ENCODE measurements around the gene TFDP2. TPM values are rescaled to one million over a fixed set of nuclear protein-coding genes. Genes with fewer than 3 reads are reported as not detected.

TFDP2 gene
- total RNA-seq, 1 experiment from 2014 or later, result 55.4 TPM

DNA sequence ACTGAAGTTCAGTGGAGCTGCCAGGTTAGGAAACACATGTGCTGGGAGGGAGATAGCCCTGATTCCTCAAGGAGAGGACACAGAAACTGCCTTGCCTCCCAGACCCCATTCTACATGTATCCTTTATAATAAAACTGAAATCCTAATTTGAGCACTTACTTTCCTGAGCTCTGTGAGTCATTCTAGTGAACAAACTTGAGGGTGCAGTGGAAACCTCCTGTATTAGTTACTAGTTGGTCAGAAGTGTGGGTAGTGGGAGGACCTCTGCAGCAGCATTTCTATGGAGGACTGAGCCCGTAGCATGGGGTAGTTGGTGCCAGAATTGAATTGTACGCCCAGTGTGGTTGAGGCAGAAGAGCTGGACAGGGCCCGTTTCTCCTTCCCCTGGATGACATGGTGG is 249.0 kb downstream of the TFDP2 start:
- peaks cover 95% of the 10 kb centered on the region for H3K79me2 ChIP-seq (ENCODE audit: insufficient read depth, low read length)
- H3K27me3 ChIP-seq (ENCODE audit: insufficient read depth, low read length), result no peaks in the 10 kb centered on the region
- RAD21 ChIA-PET (ENCODE audit: low non-redundant PET in 1 of 2, low total read pairs in 2 of 2, uncharacterized antibody in 2 of 2, unreplicated experiment in 2 of 2), result no interaction called here
- peaks cover 4 to 10% of the 10 kb centered on the region in 2 experiments; a peak in 1 of 4 replicates for H3K9me3 ChIP-seq (ENCODE audit: control insufficient read depth in 1 of 2, insufficient read depth in 1 of 2, low read depth in 1 of 2, low read length in 2 of 2)
- peaks cover 8 to 29% of the 10 kb centered on the region in 2 experiments; a peak in 2 of 4 replicates for H3K36me3 ChIP-seq (ENCODE audit: control insufficient read depth in 1 of 2, insufficient read depth in 2 of 2, low read length in 2 of 2)
- POLR2A ChIA-PET, result no interaction called here
- TF ChIP-seq ELF1 (IDR thresholded peaks at IDR 0.05; ENCODE audit: borderline replicate concordance, low read depth), result no peak
- no peak for TF ChIP-seq ZFX (IDR thresholded peaks at IDR 0.05)
- no peak for TF ChIP-seq POLR2A (IDR thresholded peaks at IDR 0.05; ENCODE audit: borderline replicate concordance, extremely low read depth, insufficient read depth, insufficient read length)
- TF ChIP-seq ZNF274 (IDR thresholded peaks at IDR 0.05; ENCODE audit: low read depth, low read length), result no peak
- no peak for TF ChIP-seq JUND (IDR thresholded peaks at IDR 0.05)
- no peak for TF ChIP-seq ZBTB33 (IDR thresholded peaks at IDR 0.05; ENCODE audit: extremely low read depth, insufficient replicate concordance, low read length)
- no peak for TF ChIP-seq YY1 (IDR thresholded peaks at IDR 0.05; ENCODE audit: extremely low read depth, insufficient replicate concordance, low read depth, low read length)
- TF ChIP-seq SP1 (IDR thresholded peaks at IDR 0.05; ENCODE audit: low read depth), result no peak
- no peak for TF ChIP-seq RAD21 (IDR thresholded peaks at IDR 0.05; ENCODE audit: low read depth)
- no peak for TF ChIP-seq CEBPB (IDR thresholded peaks at IDR 0.05; ENCODE audit: low read depth)
- no peak for TF ChIP-seq FOSL1 (IDR thresholded peaks at IDR 0.05; ENCODE audit: low read depth)
- TF ChIP-seq, protein P1, sequence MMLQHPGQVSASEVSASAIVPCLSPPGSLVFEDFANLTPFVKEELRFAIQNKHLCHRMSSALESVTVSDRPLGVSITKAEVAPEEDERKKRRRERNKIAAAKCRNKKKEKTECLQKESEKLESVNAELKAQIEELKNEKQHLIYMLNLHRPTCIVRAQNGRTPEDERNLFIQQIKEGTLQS (IDR thresholded peaks at IDR 0.05), result no peak
- TF ChIP-seq MAX (IDR thresholded peaks at IDR 0.05), result no peak
- no peak for TF ChIP-seq EGR1 (IDR thresholded peaks at IDR 0.05; ENCODE audit: low read depth)
- TF ChIP-seq SIN3A (IDR thresholded peaks at IDR 0.05; ENCODE audit: low read depth), result no peak
- ATAC-seq, result no peak
- H3K4me2 ChIP-seq (ENCODE audit: low read length), result no peak overlapping the region
- CTCF ChIA-PET, result interaction anchor here (1.3 kb wide), 1 partner anchor 13 kb away, joined by 3 read pairs; no protein-coding TSS in a partner anchor
- H2AFZ ChIP-seq (ENCODE audit: low read depth, low read length, poor library complexity, severe bottlenecking), result no peak overlapping the region
- no peaks in the 10 kb centered on the region for H3K9me2 ChIP-seq (ENCODE audit: insufficient read depth)
- no peaks in the 10 kb centered on the region for H3K4me1 ChIP-seq (ENCODE audit: control insufficient read depth in 1 of 2, insufficient read depth in 2 of 2, low read length in 2 of 2)
- no peak overlapping the region for H3K9ac ChIP-seq (ENCODE audit: low read length)
- intact Hi-C loops (cut with micrococcal nuclease), result no loop called here
- DNase-seq (ENCODE audit: low read depth, low spot score), result no peak
- H3K4me3 ChIP-seq (replicated peaks in 1 of 2; ENCODE audit: low read depth in 1 of 2, low read length in 2 of 2), result no peak overlapping the region
- no TSS peak for BruUV-seq (replicated peaks)
- no peak overlapping the region for H3K27ac ChIP-seq (ENCODE audit: low read depth, low read length)
- H4K20me1 ChIP-seq (ENCODE audit: insufficient read depth), result peaks cover 8% of the 10 kb centered on the region; the same call in 1 of the 2 replicates

All from HCT116 (cell line).